M059J (cell line): ENCODE results near the gene FLOT1. TPM values are rescaled to one million over a fixed set of nuclear protein-coding genes. Genes with fewer than 3 reads are reported as not detected.

Source experiments
- DNase-seq: peaks from one replicate; pipeline ENCODE4 v3.0.0-alpha.2; 2012; ENCODE audit warnings: low read depth
- total RNA-seq: library from RNA; depleted of rRNA; stranded (reverse); fragments of >200 nt; shearing (Covaris generic); gene quantifications from 2 replicates; pipeline ENCODE4 v1.2.3, GENCODE V29; 2014; rRNA removed

FLOT1 gene
- total RNA-seq, 1 experiment from 2014 or later = 244 TPM

DNA sequence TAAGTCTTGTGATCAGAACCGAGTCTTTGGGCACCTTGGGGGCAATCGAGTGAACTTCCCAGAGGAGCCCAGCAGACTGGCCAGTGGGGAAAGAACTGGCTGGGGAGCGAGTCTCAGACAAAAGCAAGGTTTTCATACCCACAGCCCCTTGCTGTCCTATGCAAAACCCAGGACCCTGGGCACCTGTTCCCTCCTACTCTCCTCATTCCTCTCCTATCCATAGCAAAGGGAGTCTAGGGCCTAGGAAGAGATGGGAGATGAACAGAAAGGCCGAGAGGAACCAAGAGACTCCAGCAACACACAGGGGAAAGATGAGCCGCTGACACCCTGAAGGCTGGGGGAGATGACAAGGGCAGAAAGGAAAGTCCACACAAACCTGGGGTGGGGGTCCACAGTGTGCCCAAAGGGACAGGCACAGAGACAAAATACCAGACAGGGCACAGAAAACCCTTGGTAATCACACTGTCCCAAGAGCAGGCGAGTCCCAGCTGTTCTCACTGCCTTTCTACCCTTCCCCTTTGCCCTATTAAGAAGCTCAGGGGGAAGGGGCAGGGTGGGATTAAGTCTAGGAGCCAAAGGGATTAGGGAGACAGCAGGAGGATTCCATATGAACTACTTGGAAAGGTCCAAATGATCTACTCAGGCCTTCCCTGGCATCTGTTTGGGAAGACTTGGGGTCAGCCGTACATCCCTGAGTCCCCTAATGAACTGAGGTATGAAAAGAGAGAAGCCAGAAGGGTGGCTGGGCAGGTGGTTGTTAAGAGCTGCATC, 62.5 kb downstream of the FLOT1 start:
- no peak for DNase-seq

DNA sequence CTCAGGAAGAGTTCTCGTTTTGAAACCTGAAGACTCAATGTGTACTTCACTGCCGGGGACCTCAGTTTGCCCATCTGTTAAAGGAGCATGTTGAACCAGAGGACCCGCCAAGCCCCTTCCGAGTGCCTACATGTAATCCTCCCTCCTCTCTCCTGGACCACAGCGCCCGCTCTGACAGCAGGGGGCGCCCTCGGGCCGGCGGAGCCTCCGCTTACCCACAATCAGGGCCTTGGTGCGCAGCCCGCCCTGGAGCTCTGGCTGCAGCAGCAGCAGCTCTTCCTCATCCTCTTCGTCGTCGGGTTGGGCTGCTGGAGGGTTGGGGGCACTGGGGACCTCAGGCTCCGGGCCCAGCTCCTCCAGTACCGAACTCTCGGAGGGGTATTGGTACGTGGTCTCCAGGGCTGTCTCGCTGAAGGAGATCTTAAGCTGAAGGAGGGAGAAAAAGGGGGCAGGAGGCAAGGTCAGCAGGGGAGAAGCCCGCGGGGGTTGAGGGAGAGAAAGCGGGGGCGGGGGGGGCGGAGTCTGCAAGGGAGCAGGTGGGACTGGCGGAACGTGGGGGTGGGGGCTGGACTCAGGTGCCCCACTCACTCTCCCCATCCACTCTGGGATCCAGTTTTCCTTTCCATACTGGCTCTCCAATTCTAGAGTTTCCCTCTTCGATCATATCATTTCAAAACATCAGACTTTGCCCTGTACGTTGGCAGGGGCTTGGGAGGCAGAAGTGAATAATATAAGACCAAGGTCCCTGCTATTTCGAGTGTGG, 63.3 kb downstream of the FLOT1 start:
- DNase-seq = peak; percentile 46

Other genes with a start within 250 kb of the FLOT1 start
- gene GNL1, start 186.2 kb downstream of the FLOT1 start, total RNA-seq = 45.4 and 57.4 TPM in 2 replicates
- gene PRR3, start 185.4 kb downstream of the FLOT1 start, total RNA-seq = 21.2 and 45.8 TPM in 2 replicates
- 56.3 and 95.3 TPM in 2 replicates for gene ABCF1, start 171.2 kb downstream of the FLOT1 start, total RNA-seq
- gene PPP1R10, start 125.4 kb downstream of the FLOT1 start, total RNA-seq = 17.9 and 28.8 TPM in 2 replicates
- 85.5 and 108 TPM in 2 replicates for gene MRPS18B, start 124.8 kb downstream of the FLOT1 start, total RNA-seq
- 13.2 and 22.2 TPM in 2 replicates for gene ATAT1, start 115.8 kb downstream of the FLOT1 start, total RNA-seq
- 9.1 and 12.2 TPM in 2 replicates for gene C6orf136, start 95.6 kb downstream of the FLOT1 start, total RNA-seq
- 52.2 and 64.8 TPM in 2 replicates for gene DHX16, start 69.7 kb downstream of the FLOT1 start, total RNA-seq
- gene PPP1R18, start 56.0 kb downstream of the FLOT1 start, total RNA-seq = 100 and 139 TPM in 2 replicates
- 36.3 and 38.2 TPM in 2 replicates for gene NRM, start 51.7 kb downstream of the FLOT1 start, total RNA-seq
- gene MDC1, start 25.4 kb downstream of the FLOT1 start, total RNA-seq = 9.9 and 10.9 TPM in 2 replicates
- gene TUBB, start 22.3 kb downstream of the FLOT1 start, total RNA-seq = 1,768 and 1,968 TPM in 2 replicates
- gene IER3, start 1.9 kb upstream of the FLOT1 start, total RNA-seq = 348 and 388 TPM in 2 replicates
- gene DDR1, start 141.8 kb upstream of the FLOT1 start, total RNA-seq = 33.9 and 73.5 TPM in 2 replicates
- gene GTF2H4, start 165.5 kb upstream of the FLOT1 start, total RNA-seq = 11.4 and 17.7 TPM in 2 replicates
- 7.4 and 10.1 TPM in 2 replicates for gene VARS2, start 171.6 kb upstream of the FLOT1 start, total RNA-seq
- not detected in 2 replicates for gene SFTA2, start 189.5 kb upstream of the FLOT1 start, total RNA-seq
- gene MUCL3, start 198.3 kb upstream of the FLOT1 start, total RNA-seq = not detected in 2 replicates
- not detected in 2 replicates for gene MUC21, start 241.0 kb upstream of the FLOT1 start, total RNA-seq